22Rv1 (cell line): ENCODE results near the gene MPI.

Source experiments
- H3K27ac ChIP-seq: fragments of 450-650 bp; 2 replicates; pipeline ENCODE4 v1.5.1; 2017
- CTCF ChIP-seq: fragments of 450-650 bp; IDR thresholded peaks from 2 replicates; pipeline ENCODE4 v1.5.1; 2017; ENCODE audit warnings: mild to moderate bottlenecking
- ZFX ChIP-seq: fragments of 450-650 bp; IDR thresholded peaks from 2 replicates; pipeline ENCODE4 v1.6.1; 2017; ENCODE audit warnings: antibody characterized with exemption, borderline replicate concordance

Gene MPI

GRCh38 chr15:74866090-74866489 is 23.8 kb upstream of the MPI start:
- H3K27ac ChIP-seq, result no peak overlapping the region
- TF ChIP-seq ZFX (no peak), CTCF (no peak)

GRCh38 chr15:74867466-74868038 is 22.3 kb upstream of the MPI start:
- no peak overlapping the region for H3K27ac ChIP-seq
- TF ChIP-seq ZFX (no peak), CTCF (no peak)

- no peak overlapping the region for H3K27ac ChIP-seq
- TF ChIP-seq ZFX (no peak), CTCF (no peak)
These were observed 21.8 kb upstream of the MPI start for GRCh38 chr15:74868059-74868458.

GRCh38 chr15:74869372-74869725 is 20.5 kb upstream of the MPI start:
- TF ChIP-seq ZFX (no peak), CTCF (no peak)
- H3K27ac ChIP-seq, result no peak overlapping the region

- TF ChIP-seq CTCF (no peak), ZFX (no peak)
- H3K27ac ChIP-seq, result no peak overlapping the region
These were observed 20.0 kb upstream of the MPI start for GRCh38 chr15:74869726-74870407.

- TF ChIP-seq CTCF (no peak), ZFX (no peak)
- no peak overlapping the region for H3K27ac ChIP-seq
These were observed 19.2 kb upstream of the MPI start for GRCh38 chr15:74870436-74871215.

GRCh38 chr15:74872702-74873035 is 17.2 kb upstream of the MPI start:
- TF ChIP-seq CTCF (no peak), ZFX (no peak)
- H3K27ac ChIP-seq, result peak overlapping the region; percentile 73
